ENCODE results near the gene TRPV5.

TRPV5 gene

GRCh38 chr7:142872106-142872675, 61.4 kb downstream of the TRPV5 start:
- no peak for DNase-seq

GRCh38 chr7:142871260-142872105, 62.1 kb downstream of the TRPV5 start:
- DNase-seq = no peak

GRCh38 chr7:142870566-142871259, 62.8 kb downstream of the TRPV5 start:
- DNase-seq = no peak

GRCh38 chr7:142870147-142870559, 63.4 kb downstream of the TRPV5 start:
- no peak for DNase-seq

- DNase-seq = no peak
These were observed 64.1 kb downstream of the TRPV5 start for GRCh38 chr7:142869434-142869833.

GRCh38 chr7:142868986-142869415, 64.5 kb downstream of the TRPV5 start:
- no peak for DNase-seq

GRCh38 chr7:142868188-142868985, 65.2 kb downstream of the TRPV5 start:
- no peak for DNase-seq

GRCh38 chr7:142867398-142868187, 66.0 kb downstream of the TRPV5 start:
- no peak for DNase-seq

GRCh38 chr7:142867097-142867378, 66.5 kb downstream of the TRPV5 start:
- DNase-seq = no peak

- peak in 10 of 56 donors; percentile 15 to 52 (median 22) for DNase-seq
These were observed 67.0 kb downstream of the TRPV5 start for GRCh38 chr7:142866361-142867096.

GRCh38 chr7:142865766-142866165, 67.8 kb downstream of the TRPV5 start:
- DNase-seq = no peak

- peak in 19 of 56 donors; percentile 17 to 55 (median 34) for DNase-seq
These were observed 68.4 kb downstream of the TRPV5 start for GRCh38 chr7:142864980-142865747.

GRCh38 chr7:142863891-142864685, 69.5 kb downstream of the TRPV5 start:
- DNase-seq = no peak

GRCh38 chr7:142862786-142863400, 70.7 kb downstream of the TRPV5 start:
- no peak for DNase-seq

- DNase-seq = no peak
These were observed 71.2 kb downstream of the TRPV5 start for GRCh38 chr7:142862351-142862750.

GRCh38 chr7:142860968-142861367, 72.6 kb downstream of the TRPV5 start:
- no peak for DNase-seq

GRCh38 chr7:142859829-142860228, 73.7 kb downstream of the TRPV5 start:
- no peak for DNase-seq

GRCh38 chr7:142859411-142859810, 74.1 kb downstream of the TRPV5 start:
- no peak for DNase-seq
